H1 (cell line): ENCODE results near the gene MEI1. TPM values are rescaled to one million over a fixed set of nuclear protein-coding genes. Genes with fewer than 3 reads are reported as not detected.

Source experiments
- CTCF ChIA-PET: fragments of 300-600 bp; sonication (Branson Sonifier 250); formaldehyde crosslinking; loops from one replicate; lab custom pipeline; 2021; ENCODE audit not compliant: partially characterized antibody; lab: Charles Lee
- POLR2A ChIA-PET: fragments of 300-600 bp; sonication (Branson Sonifier 250); formaldehyde crosslinking; loops from one replicate; lab custom pipeline; 2021; ENCODE audit warnings: inconsistent platforms; ENCODE audit not compliant: partially characterized antibody; lab: Charles Lee
- DNase-seq, 2 experiments: peaks; one replicate each; pipeline versions ENCODE4 v3.0.0 to v3.0.0-alpha.2; 2010 to 2022; ENCODE audit warnings: low spot score in 2 of 2, low read depth in 1 of 2, mixed read lengths in 1 of 2
- FAIRE-seq: peaks from 2 replicates; lab custom pipeline; 2011; peaks lifted over from hg19 to GRCh38; lab: Jason Lieb, UNC
- H2AFZ ChIP-seq: 2 replicates; pipeline ENCODE4 v1.8.1; 2012; ENCODE audit warnings: low read length, inconsistent platforms
- H2AK5ac ChIP-seq: 2 replicates; pipeline ENCODE4 v1.6.1; 2013; ENCODE audit warnings: low read depth, low read length
- H2BK120ac ChIP-seq: replicated peaks from 2 replicates; pipeline ENCODE3; 2013; ENCODE audit warnings: low read depth, low read length, inconsistent platforms
- H2BK12ac ChIP-seq: 2 replicates; pipeline ENCODE4 v1.6.1; 2013; ENCODE audit warnings: low read depth, low read length
- H2BK15ac ChIP-seq: 2 replicates; pipeline ENCODE4 v1.6.1; 2013; ENCODE audit warnings: low read length
- H2BK20ac ChIP-seq: 2 replicates; pipeline ENCODE4 v1.6.1; 2013; ENCODE audit warnings: low read length
- H2BK5ac ChIP-seq: 2 replicates; pipeline ENCODE4 v1.6.1; 2013; ENCODE audit warnings: low read depth, low read length
- H3K14ac ChIP-seq: 2 replicates; pipeline ENCODE4 v1.6.1; 2013; ENCODE audit warnings: inconsistent platforms; ENCODE audit not compliant: insufficient read length
- H3K18ac ChIP-seq: 2 replicates; pipeline ENCODE4 v1.6.1; 2013; ENCODE audit warnings: low read length; ENCODE audit errors: extremely low read depth
- H3K23ac ChIP-seq: 2 replicates; pipeline ENCODE4 v1.6.1; 2013; ENCODE audit warnings: inconsistent platforms; ENCODE audit not compliant: insufficient read length
- H3K23me2 ChIP-seq: 2 replicates; pipeline ENCODE4 v1.6.1; 2013; ENCODE audit warnings: low read depth, low read length
- H3K27ac ChIP-seq: 2 replicates; pipeline ENCODE4 v1.6.1; 2011; ENCODE audit warnings: low read depth, low read length, inconsistent platforms
- H3K27me3 ChIP-seq, 4 experiments: replicated peaks in 1 of 4; 1 replicate in 1 of 4; 2 replicates in 3 of 4; pipeline versions ENCODE4 v1.6.1 to v1.8.1; 2011 to 2013; ENCODE audit warnings: low read length in 3 of 4, mild to moderate bottlenecking in 3 of 4, inconsistent platforms in 2 of 4, mixed read lengths in 2 of 4, moderate library complexity in 1 of 4; ENCODE audit not compliant: control insufficient read depth in 3 of 4, insufficient read depth in 3 of 4; ENCODE audit errors: extremely low read depth in 1 of 4
- H3K36me3 ChIP-seq, 4 experiments: 2 replicates each; pipeline versions ENCODE4 v1.6.1 to v1.8.1; 2011 to 2013; ENCODE audit warnings: mild to moderate bottlenecking in 4 of 4, low read length in 3 of 4, moderate library complexity in 2 of 4, control low read depth in 1 of 4, inconsistent platforms in 1 of 4; ENCODE audit not compliant: insufficient read depth in 4 of 4, control insufficient read depth in 2 of 4
- H3K4ac ChIP-seq: replicated peaks from 2 replicates; pipeline ENCODE3; 2013; ENCODE audit warnings: low read length, low read depth, mixed read lengths, inconsistent platforms; ENCODE audit not compliant: insufficient read length
- H3K4me1 ChIP-seq, 4 experiments: replicated peaks in 1 of 4; 1 replicate in 1 of 4; 2 replicates in 3 of 4; pipeline versions ENCODE4 v1.6.1 to v1.8.1; 2011 to 2013; ENCODE audit warnings: low read length in 3 of 4, inconsistent platforms in 2 of 4, mixed read lengths in 1 of 4; ENCODE audit not compliant: insufficient read depth in 4 of 4, control insufficient read depth in 3 of 4
- H3K4me2 ChIP-seq, 2 experiments: 2 replicates each; pipeline versions ENCODE4 v1.6.1 to v1.8.1; 2011 to 2013; ENCODE audit warnings: low read depth in 2 of 2, low read length in 2 of 2, control low read depth in 1 of 2, inconsistent platforms in 1 of 2, mild to moderate bottlenecking in 1 of 2; ENCODE audit not compliant: insufficient read depth in 1 of 2
- H3K4me3 ChIP-seq, 4 experiments: fragments of 200-600, 300-600 bp in 1 of 4; sonication (generic), shearing (Covaris generic), sonication (Bioruptor Twin) in 1 of 4; 2 replicates each; pipeline versions ENCODE4 v1.5.1 to v1.8.1; 2011 to 2016; ENCODE audit warnings: low read length in 4 of 4, low read depth in 3 of 4, control low read depth in 2 of 4, inconsistent platforms in 2 of 4, mild to moderate bottlenecking in 2 of 4, mixed read lengths in 1 of 4, moderate library complexity in 1 of 4; ENCODE audit not compliant: insufficient read depth in 2 of 4; ENCODE audit errors: extremely low read depth in 1 of 4
- H3K56ac ChIP-seq: replicated peaks from 2 replicates; pipeline ENCODE3; 2013; ENCODE audit warnings: low read depth, mild to moderate bottlenecking, mixed read lengths, low read length, inconsistent platforms; ENCODE audit not compliant: insufficient read length
- H3K79me1 ChIP-seq: 2 replicates; pipeline ENCODE4 v1.6.1; 2013; ENCODE audit warnings: low read depth, low read length, control low read depth
- H3K79me2 ChIP-seq, 2 experiments: 2 replicates each; pipeline versions ENCODE4 v1.6.1 to v1.8.1; 2012 to 2013; ENCODE audit warnings: low read length in 2 of 2, mild to moderate bottlenecking in 2 of 2, inconsistent platforms in 1 of 2; ENCODE audit not compliant: insufficient read depth in 2 of 2, control insufficient read depth in 1 of 2
- H3K9ac ChIP-seq, 4 experiments: replicated peaks in 1 of 4; 1 replicate in 1 of 4; 2 replicates in 3 of 4; pipeline versions ENCODE4 v1.6.1 to v1.8.1; 2011 to 2013; ENCODE audit warnings: low read depth in 3 of 4, low read length in 3 of 4, control low read depth in 2 of 4, mild to moderate bottlenecking in 2 of 4, moderate library complexity in 2 of 4, inconsistent platforms in 1 of 4; ENCODE audit errors: extremely low read depth in 1 of 4
- H3K9me3 ChIP-seq, 2 experiments: 2 replicates each; pipeline versions ENCODE4 v1.6.1 to v1.8.1; 2012 to 2013; ENCODE audit warnings: mild to moderate bottlenecking in 2 of 2, moderate library complexity in 2 of 2, control low read depth in 1 of 2, inconsistent platforms in 1 of 2, low read depth in 1 of 2, low read length in 1 of 2, mixed read lengths in 1 of 2; ENCODE audit not compliant: insufficient read depth in 2 of 2
- H4K20me1 ChIP-seq, 2 experiments: replicated peaks in 1 of 2; 2 replicates each; pipeline versions ENCODE3 to v1.8.1; 2011 to 2013; ENCODE audit warnings: inconsistent platforms in 2 of 2, low read length in 2 of 2, mild to moderate bottlenecking in 1 of 2; ENCODE audit not compliant: insufficient read depth in 2 of 2, control insufficient read depth in 1 of 2
- H4K5ac ChIP-seq: 2 replicates; pipeline ENCODE4 v1.6.1; 2013; ENCODE audit warnings: low read length, low read depth, mixed read lengths, inconsistent platforms; ENCODE audit not compliant: insufficient read length
- H4K8ac ChIP-seq: 2 replicates; pipeline ENCODE4 v1.8.0; 2013; ENCODE audit warnings: mild to moderate bottlenecking, moderate library complexity, low read length, inconsistent platforms; ENCODE audit not compliant: insufficient read depth; ENCODE audit errors: extremely low read depth
- H4K91ac ChIP-seq: replicated peaks from 2 replicates; pipeline ENCODE3; 2013; ENCODE audit warnings: low read length, mixed read lengths, inconsistent platforms; ENCODE audit not compliant: insufficient read length
- CHD2 ChIP-seq: IDR thresholded peaks from 2 replicates; pipeline ENCODE4 v1.6.1; 2012; ENCODE audit warnings: low read length, improper control_type of control experiment
- CREB1 ChIP-seq: IDR thresholded peaks from 2 replicates; pipeline ENCODE4 v1.6.1; 2012; ENCODE audit warnings: inconsistent platforms
- GTF2F1 ChIP-seq: IDR thresholded peaks from 2 replicates; pipeline ENCODE4 v1.6.1; 2012; ENCODE audit warnings: low read depth, low read length, improper control_type of control experiment, borderline replicate concordance
- RXRA ChIP-seq: IDR thresholded peaks from 2 replicates; pipeline ENCODE4 v1.6.1; 2011; ENCODE audit warnings: low read depth, mild to moderate bottlenecking, low read length, moderate library complexity; ENCODE audit not compliant: insufficient read depth
- TAF1 ChIP-seq: IDR thresholded peaks from 2 replicates; pipeline ENCODE4 v1.6.1; 2011; ENCODE audit warnings: mild to moderate bottlenecking, low read depth, low read length
- WGBS, 2 experiments: shearing (Covaris generic) in 1 of 2; methylation state at CpG; one replicate each; pipeline versions ENCODE4 v1.1.6 to v1.1.7; 2013 to 2015; ENCODE audit warnings: low lambda C conversion rate in 2 of 2, mixed read lengths in 2 of 2, inconsistent platforms in 1 of 2, low coverage in 1 of 2, missing lambda C conversion rate in 1 of 2; ENCODE audit not compliant: insufficient replicate concordance in 2 of 2, insufficient coverage in 1 of 2, insufficient read length in 1 of 2; ENCODE audit errors: extremely low coverage in 1 of 2, missing lambda C conversion rate in 1 of 2; 5-methylcytosine and 5-hydroxymethylcytosine counted together
- polyA plus RNA-seq, 7 experiments: library from polyadenylated mRNA; depleted of rRNA in 3 of 7; stranded (reverse) in 5 of 7; unstranded in 2 of 7; fragments of >200 nt in 5 of 7; fragments of 200-250 nt in 2 of 7; gene quantifications; 1 replicate in 5 of 7; 2 replicates in 1 of 7; 4 replicates in 1 of 7; pipeline versions ENCODE4 v1.2.1 to v1.2.3, GENCODE V29; 2011 to 2013; ENCODE audit warnings: missing spikeins in 2 of 7, mixed read lengths in 2 of 7
- total RNA-seq: library from RNA; stranded (reverse); fragmentation: NEBNext Ultra II Directional; extraction: Animal tissue kit (Norgen Biotek cat#: 25700); gene quantifications from 2 replicates; pipeline ENCODE4 v1.2.1, GENCODE V29; 2021

Gene MEI1
- total and polyA plus RNA-seq, 2 of the 8 experiments (the other 6 are each of a cell fraction or from before 2014, with no cell fraction given), result 0.27 to 0.54 TPM

GRCh38 chr22:41787331-41787730 is 88.0 kb downstream of the MEI1 start:
- Histone ChIP-seq H3K27ac (no peak overlapping the region), H4K20me1 (no peaks in the 10 kb centered on the region), H3K14ac (no peak overlapping the region), H3K9me3 (no peaks in the 10 kb centered on the region), H3K56ac (no peak overlapping the region), H3K23me2 (no peaks in the 10 kb centered on the region; the same call in 1 of the 2 replicates), H2BK120ac (no peak overlapping the region), H3K79me2 (no peaks in the 10 kb centered on the region), H2BK20ac (no peak overlapping the region), H3K36me3 (no peaks in the 10 kb centered on the region), H3K4me2 (no peak overlapping the region), H4K5ac (no peak overlapping the region), H3K4ac (no peak overlapping the region), H3K79me1 (no peaks in the 10 kb centered on the region), H3K27me3 (no peaks in the 10 kb centered on the region; a peak in 1 of 7 replicates), H2BK5ac (no peak overlapping the region), H3K9ac (no peak overlapping the region), H3K23ac (no peak overlapping the region), H4K91ac (no peak overlapping the region), H4K8ac (no peak overlapping the region), H2AFZ (no peak overlapping the region), H2AK5ac (no peak overlapping the region), H3K18ac (no peak overlapping the region), H2BK15ac (no peak overlapping the region), H3K4me3 (no peak overlapping the region), H3K4me1 (no peaks in the 10 kb centered on the region), H2BK12ac (no peak overlapping the region)
- ChIA-PET CTCF (interaction anchor here (1.0 to 2.1 kb wide), 5 partner anchors 8 to 90 kb away, joined by 3 to 10 read pairs (median 6); no protein-coding TSS in a partner anchor), POLR2A (interaction anchor here (1.9 kb wide), 1 partner anchor 14 kb away, joined by 9 read pairs; the partner anchor contains the start of gene CCDC134)
- no peak for DNase-seq
- 68% methylated on average over 2 of the region's 2 CpGs; no CpG with 5 or more reads in 1 of the 2 experiments for WGBS, 2 experiments
- TF ChIP-seq RXRA (no peak), TAF1 (no peak), CHD2 (no peak), CREB1 (no peak), GTF2F1 (no peak)
- no peak for FAIRE-seq
